ENCODE data around the gene NHEJ1. TPM values are rescaled to one million over a fixed set of nuclear protein-coding genes. Genes with fewer than 3 reads are reported as not detected.
A peak's percentile ranks its signal among the peaks of the same experiment; 100 is the strongest.

NHEJ1 gene
- total and polyA plus RNA-seq, 2 of the 13 experiments (the other 11 are each of a cell fraction or from before 2014, with no cell fraction given): 30.0 to 30.7 TPM

DNA sequence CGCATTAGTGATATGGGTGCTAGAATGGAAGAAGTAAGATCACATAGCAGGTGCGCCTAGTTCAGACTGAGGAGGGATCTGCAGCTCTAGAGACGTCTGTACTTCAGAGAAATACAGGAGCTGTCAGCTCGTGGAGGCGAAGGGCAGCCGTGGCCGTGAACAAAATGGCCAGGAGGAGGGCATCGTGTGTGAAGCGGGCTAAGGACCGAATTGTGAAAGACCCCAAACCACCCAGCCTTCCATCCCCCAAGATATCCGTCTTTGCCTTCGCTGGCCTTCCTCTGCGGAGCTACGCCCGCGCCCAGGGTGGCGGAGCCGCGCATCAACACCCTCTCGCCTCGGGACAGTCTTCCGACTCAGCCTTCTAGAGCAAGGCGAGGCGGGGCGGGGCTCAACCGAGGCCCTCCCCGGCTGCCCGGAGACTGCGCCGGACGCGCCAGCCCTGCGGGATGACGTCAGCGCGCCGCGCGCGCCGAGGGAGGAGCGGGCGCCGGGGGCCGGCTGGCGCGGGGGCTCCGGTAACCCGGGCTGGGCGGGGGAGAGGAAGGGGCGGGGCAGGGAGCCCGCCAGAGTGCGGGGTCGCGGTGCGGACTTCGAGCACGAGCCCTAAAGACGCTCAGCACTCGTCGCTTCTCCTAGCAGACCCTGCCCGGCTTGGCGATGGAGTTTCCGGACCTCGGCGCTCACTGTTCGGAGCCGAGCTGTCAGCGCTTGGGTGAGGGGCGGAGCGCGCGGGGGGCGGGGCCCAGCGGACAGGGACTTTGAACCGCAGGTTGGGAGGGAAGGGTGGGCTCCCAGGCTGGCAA is 45.9 kb upstream of the NHEJ1 start, which contains the start of gene ZFAND2B (continued):
- TF ChIP-seq ZNF431 (CRISPR knock-in tag; IDR thresholded peaks at IDR 0.05; ENCODE audit: borderline replicate concordance, low read depth) (peak; percentile 70; the same call in 1 of the 2 replicates), ZNF557 (CRISPR knock-in tag; IDR thresholded peaks at IDR 0.05) (peak; percentile 90; the same call in 1 of the 2 replicates), SIX4 (CRISPR knock-in tag; IDR thresholded peaks at IDR 0.05) (peak; percentile 4; the same call in 1 of the 2 replicates), POGZ (CRISPR knock-in tag; IDR thresholded peaks at IDR 0.05) (peak; percentile 15; the same call in 1 of the 2 replicates), ZNF354B (CRISPR knock-in tag; IDR thresholded peaks at IDR 0.05) (peak; percentile 90), ZNF749 (CRISPR knock-in tag; IDR thresholded peaks at IDR 0.05; ENCODE audit: borderline replicate concordance) (no peak), SMARCE1 (IDR thresholded peaks at IDR 0.05; ENCODE audit: borderline replicate concordance) (no peak), ZSCAN29 (CRISPR knock-in tag; conservative IDR thresholded peaks at IDR 0.05) (peak; percentile 74; the same call in 1 of the 2 replicates), ZNF205 (CRISPR knock-in tag; IDR thresholded peaks at IDR 0.05) (0 out of 2 replicates have a peak, but pooled peaks have one; percentile 28)
- TF ChIP-seq, protein P1, sequence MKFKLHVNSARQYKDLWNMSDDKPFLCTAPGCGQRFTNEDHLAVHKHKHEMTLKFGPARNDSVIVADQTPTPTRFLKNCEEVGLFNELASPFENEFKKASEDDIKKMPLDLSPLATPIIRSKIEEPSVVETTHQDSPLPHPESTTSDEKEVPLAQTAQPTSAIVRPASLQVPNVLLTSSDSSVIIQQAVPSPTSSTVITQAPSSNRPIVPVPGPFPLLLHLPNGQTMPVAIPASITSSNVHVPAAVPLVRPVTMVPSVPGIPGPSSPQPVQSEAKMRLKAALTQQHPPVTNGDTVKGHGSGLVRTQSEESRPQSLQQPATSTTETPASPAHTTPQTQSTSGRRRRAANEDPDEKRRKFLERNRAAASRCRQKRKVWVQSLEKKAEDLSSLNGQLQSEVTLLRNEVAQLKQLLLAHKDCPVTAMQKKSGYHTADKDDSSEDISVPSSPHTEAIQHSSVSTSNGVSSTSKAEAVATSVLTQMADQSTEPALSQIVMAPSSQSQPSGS (CRISPR knock-in tag; IDR thresholded peaks at IDR 0.05): peak; percentile 85
- TF ChIP-seq, protein P2, sequence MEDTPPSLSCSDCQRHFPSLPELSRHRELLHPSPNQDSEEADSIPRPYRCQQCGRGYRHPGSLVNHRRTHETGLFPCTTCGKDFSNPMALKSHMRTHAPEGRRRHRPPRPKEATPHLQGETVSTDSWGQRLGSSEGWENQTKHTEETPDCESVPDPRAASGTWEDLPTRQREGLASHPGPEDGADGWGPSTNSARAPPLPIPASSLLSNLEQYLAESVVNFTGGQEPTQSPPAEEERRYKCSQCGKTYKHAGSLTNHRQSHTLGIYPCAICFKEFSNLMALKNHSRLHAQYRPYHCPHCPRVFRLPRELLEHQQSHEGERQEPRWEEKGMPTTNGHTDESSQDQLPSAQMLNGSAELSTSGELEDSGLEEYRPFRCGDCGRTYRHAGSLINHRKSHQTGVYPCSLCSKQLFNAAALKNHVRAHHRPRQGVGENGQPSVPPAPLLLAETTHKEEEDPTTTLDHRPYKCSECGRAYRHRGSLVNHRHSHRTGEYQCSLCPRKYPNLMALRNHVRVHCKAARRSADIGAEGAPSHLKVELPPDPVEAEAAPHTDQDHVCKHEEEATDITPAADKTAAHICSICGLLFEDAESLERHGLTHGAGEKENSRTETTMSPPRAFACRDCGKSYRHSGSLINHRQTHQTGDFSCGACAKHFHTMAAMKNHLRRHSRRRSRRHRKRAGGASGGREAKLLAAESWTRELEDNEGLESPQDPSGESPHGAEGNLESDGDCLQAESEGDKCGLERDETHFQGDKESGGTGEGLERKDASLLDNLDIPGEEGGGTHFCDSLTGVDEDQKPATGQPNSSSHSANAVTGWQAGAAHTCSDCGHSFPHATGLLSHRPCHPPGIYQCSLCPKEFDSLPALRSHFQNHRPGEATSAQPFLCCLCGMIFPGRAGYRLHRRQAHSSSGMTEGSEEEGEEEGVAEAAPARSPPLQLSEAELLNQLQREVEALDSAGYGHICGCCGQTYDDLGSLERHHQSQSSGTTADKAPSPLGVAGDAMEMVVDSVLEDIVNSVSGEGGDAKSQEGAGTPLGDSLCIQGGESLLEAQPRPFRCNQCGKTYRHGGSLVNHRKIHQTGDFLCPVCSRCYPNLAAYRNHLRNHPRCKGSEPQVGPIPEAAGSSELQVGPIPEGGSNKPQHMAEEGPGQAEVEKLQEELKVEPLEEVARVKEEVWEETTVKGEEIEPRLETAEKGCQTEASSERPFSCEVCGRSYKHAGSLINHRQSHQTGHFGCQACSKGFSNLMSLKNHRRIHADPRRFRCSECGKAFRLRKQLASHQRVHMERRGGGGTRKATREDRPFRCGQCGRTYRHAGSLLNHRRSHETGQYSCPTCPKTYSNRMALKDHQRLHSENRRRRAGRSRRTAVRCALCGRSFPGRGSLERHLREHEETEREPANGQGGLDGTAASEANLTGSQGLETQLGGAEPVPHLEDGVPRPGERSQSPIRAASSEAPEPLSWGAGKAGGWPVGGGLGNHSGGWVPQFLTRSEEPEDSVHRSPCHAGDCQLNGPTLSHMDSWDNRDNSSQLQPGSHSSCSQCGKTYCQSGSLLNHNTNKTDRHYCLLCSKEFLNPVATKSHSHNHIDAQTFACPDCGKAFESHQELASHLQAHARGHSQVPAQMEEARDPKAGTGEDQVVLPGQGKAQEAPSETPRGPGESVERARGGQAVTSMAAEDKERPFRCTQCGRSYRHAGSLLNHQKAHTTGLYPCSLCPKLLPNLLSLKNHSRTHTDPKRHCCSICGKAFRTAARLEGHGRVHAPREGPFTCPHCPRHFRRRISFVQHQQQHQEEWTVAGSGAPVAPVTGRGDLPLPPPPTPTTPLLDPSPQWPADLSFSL (CRISPR knock-in tag; IDR thresholded peaks at IDR 0.05): no peak
- TF ChIP-seq, protein P3, sequence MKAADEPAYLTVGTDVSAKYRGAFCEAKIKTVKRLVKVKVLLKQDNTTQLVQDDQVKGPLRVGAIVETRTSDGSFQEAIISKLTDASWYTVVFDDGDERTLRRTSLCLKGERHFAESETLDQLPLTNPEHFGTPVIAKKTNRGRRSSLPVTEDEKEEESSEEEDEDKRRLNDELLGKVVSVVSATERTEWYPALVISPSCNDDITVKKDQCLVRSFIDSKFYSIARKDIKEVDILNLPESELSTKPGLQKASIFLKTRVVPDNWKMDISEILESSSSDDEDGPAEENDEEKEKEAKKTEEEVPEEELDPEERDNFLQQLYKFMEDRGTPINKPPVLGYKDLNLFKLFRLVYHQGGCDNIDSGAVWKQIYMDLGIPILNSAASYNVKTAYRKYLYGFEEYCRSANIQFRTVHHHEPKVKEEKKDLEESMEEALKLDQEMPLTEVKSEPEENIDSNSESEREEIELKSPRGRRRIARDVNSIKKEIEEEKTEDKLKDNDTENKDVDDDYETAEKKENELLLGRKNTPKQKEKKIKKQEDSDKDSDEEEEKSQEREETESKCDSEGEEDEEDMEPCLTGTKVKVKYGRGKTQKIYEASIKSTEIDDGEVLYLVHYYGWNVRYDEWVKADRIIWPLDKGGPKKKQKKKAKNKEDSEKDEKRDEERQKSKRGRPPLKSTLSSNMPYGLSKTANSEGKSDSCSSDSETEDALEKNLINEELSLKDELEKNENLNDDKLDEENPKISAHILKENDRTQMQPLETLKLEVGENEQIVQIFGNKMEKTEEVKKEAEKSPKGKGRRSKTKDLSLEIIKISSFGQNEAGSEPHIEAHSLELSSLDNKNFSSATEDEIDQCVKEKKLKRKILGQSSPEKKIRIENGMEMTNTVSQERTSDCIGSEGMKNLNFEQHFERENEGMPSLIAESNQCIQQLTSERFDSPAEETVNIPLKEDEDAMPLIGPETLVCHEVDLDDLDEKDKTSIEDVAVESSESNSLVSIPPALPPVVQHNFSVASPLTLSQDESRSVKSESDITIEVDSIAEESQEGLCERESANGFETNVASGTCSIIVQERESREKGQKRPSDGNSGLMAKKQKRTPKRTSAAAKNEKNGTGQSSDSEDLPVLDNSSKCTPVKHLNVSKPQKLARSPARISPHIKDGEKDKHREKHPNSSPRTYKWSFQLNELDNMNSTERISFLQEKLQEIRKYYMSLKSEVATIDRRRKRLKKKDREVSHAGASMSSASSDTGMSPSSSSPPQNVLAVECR (CRISPR knock-in tag; IDR thresholded peaks at IDR 0.05; ENCODE audit: borderline replicate concordance): peak; percentile 90

Measured in HepG2 (cell line).